CD4-positive, alpha-beta T cell treated with Interleukin-6 at 100 ng/mL for 8 hours (primary cell): ENCODE results near the gene LRP1B.
"Not testable (repeated sequence)": the region's sequence is repeated elsewhere in the genome, so short reads cannot be mapped to it uniquely, and the experiment has no call there.

Experiments used
- DNase-seq: peaks from one replicate; pipeline ENCODE4 v3.0.0-alpha.2; 2020; ENCODE audit warnings: mixed read lengths, low spot score

LRP1B gene

GRCh38 chr2:140601801-140602200 lies 1529.0 kb downstream of the LRP1B start:
- no peak for DNase-seq

- DNase-seq, result no peak
Measured at GRCh38 chr2:140601342-140601741, 1529.5 kb downstream of the LRP1B start.

GRCh38 chr2:140600116-140600515 lies 1530.7 kb downstream of the LRP1B start:
- no peak for DNase-seq

- no peak for DNase-seq
Measured at GRCh38 chr2:140597836-140598235, 1533.0 kb downstream of the LRP1B start.

- DNase-seq, result no peak
Measured at GRCh38 chr2:140597205-140597604, 1533.6 kb downstream of the LRP1B start.

GRCh38 chr2:140596447-140596846 lies 1534.4 kb downstream of the LRP1B start:
- DNase-seq, result no peak

GRCh38 chr2:140595107-140595506 lies 1535.7 kb downstream of the LRP1B start:
- DNase-seq, result no peak

GRCh38 chr2:140593132-140593531 lies 1537.7 kb downstream of the LRP1B start:
- no peak for DNase-seq

- DNase-seq, result no peak
Measured at GRCh38 chr2:140589696-140590095, 1541.1 kb downstream of the LRP1B start.

GRCh38 chr2:140589273-140589672 lies 1541.5 kb downstream of the LRP1B start:
- no peak for DNase-seq

- DNase-seq, result no peak
Measured at GRCh38 chr2:140586379-140586778, 1544.4 kb downstream of the LRP1B start.

GRCh38 chr2:140585016-140585415 lies 1545.8 kb downstream of the LRP1B start:
- no peak for DNase-seq

- DNase-seq, result no peak
Measured at GRCh38 chr2:140584471-140584870, 1546.3 kb downstream of the LRP1B start.

- no peak for DNase-seq
Measured at GRCh38 chr2:140580532-140581151, 1550.2 kb downstream of the LRP1B start.

- no peak for DNase-seq
Measured at GRCh38 chr2:140577453-140577852, 1553.4 kb downstream of the LRP1B start.

GRCh38 chr2:140567734-140568133 lies 1563.1 kb downstream of the LRP1B start:
- no peak for DNase-seq

GRCh38 chr2:140565756-140566155 lies 1565.1 kb downstream of the LRP1B start:
- DNase-seq, result no peak

GRCh38 chr2:140555701-140556100 lies 1575.1 kb downstream of the LRP1B start:
- DNase-seq, result no peak

GRCh38 chr2:140552634-140553033 lies 1578.2 kb downstream of the LRP1B start:
- no peak for DNase-seq

- no peak for DNase-seq
Measured at GRCh38 chr2:140551287-140551686, 1579.5 kb downstream of the LRP1B start.

- DNase-seq, result no peak
Measured at GRCh38 chr2:140550821-140551220, 1580.0 kb downstream of the LRP1B start.

GRCh38 chr2:140544769-140545168 lies 1586.0 kb downstream of the LRP1B start:
- not testable (repeated sequence) for DNase-seq

- no peak for DNase-seq
Measured at GRCh38 chr2:140542627-140543026, 1588.2 kb downstream of the LRP1B start.

GRCh38 chr2:140539242-140539875 lies 1591.5 kb downstream of the LRP1B start:
- DNase-seq, result no peak
